Activated CD4-positive, CD25-positive, alpha-beta regulatory T cell treated with anti-CD3 and anti-CD28 coated beads, Interleukin-2, amount 50 U/mL, for 16 hours (primary cell): ENCODE data around the gene FZD10.

Experiments used
- DNase-seq: peaks from one replicate; pipeline ENCODE4 v3.0.0-alpha.2; 2020; ENCODE audit warnings: low read depth, low spot score

FZD10 gene

DNA sequence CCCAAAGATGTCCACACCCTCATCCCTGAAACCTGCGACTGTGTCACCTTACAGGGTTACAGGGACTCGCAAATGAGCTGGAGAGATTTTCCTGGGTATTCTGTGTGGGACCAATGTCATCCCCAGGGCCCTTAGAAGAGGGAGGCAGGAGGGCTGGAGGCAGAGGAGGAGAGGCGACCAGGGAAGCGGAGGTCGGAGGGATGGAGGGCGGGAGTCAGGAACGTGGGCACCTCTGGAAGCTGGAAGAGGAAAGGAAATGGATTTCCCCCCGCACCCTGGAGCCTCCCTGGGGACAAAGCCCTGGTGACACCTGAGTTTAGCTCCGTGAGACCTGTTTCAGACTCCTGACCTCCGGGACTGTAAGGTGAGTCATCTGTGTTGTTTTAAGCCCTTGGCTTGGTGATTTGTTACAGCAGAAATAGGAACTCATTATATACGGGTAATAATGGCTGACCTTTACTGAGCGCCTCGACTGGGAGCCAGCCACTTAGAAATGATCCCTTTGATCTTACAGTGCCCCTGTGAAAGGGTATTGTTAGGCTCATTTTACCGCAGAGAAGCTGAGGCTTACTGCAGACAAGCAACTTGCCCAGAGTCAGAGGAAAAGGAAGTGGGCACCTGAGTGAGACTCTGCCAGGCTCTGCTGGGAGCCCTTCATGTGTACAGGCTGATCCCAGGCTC, 29.3 kb upstream of the FZD10 start:
- no peak for DNase-seq

DNA sequence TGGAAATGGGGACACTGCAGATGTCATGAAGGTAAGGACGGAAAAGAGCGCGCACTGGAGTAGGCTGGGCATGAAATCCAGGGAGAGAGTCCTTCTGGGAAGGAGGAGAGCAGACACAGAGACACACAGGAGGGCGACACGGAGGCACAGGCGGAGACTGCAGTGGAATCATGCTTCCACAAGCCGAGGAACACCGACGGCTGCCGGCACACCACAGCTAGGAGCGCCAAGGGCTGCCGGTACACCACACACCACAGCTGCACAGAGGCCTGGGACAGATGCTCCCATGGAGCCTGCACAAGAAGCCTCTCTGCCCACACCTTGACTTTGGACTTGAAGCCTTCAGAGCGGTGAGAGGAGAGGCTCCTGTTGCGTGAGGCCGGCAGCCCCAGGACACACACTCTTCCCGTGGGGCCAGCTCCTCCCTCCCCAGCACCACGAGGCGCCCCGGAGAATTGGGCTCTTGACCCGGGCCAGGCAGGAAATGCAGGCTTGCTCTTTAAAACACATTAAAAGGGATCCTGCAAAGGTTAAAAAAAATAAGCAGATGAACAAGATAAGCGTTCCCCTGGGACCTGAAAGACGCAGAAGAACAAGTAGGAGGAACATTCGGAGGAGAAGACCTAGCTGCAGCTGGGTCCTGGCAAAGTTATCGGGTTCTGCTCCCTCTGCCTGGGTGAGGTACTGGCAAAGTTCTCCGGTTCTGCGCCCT, 28.3 kb upstream of the FZD10 start:
- no peak for DNase-seq

DNA sequence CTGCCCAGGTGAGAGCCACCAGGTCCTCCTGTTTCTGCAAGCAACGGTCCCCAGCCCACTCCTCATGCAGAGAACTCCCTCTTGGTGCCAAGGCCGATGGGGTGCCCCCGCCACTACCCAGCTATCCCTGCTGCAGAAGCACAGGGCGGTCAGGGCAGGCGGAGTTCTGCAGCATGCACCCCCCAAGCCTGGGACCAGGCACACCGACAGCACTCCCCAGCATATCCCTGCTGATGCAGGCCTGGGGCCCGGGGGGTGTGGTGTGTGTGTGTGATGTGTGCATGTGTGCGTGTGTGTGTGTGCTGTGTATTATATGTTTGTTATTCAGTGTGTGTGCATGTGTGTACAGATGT, 27.7 kb upstream of the FZD10 start:
- DNase-seq = no peak

DNA sequence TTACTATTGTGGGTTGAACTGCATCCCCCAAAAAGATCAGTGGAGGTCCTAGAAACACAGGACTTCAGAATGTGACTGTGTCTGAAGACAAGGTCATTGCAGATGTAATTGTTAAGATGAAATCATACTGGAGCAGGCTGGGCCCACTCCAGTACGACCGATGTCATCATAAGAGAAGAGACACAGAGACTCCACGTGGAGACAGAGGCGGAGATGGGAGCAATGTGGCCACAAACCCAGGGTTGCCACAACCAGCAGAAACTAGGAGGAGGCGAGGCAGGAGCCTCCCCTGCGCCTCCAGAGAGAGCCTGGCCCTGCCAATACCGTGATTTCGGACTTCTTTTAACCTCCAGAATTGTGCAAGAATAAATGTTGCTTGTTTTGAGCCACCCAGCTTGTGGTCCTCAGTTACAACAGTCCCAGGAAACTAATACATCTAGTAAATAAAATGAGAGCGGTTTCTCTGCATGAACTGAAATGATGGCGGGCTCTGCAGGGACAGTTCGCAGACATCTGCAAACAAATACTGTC, 25.7 kb upstream of the FZD10 start:
- DNase-seq = no peak

DNA sequence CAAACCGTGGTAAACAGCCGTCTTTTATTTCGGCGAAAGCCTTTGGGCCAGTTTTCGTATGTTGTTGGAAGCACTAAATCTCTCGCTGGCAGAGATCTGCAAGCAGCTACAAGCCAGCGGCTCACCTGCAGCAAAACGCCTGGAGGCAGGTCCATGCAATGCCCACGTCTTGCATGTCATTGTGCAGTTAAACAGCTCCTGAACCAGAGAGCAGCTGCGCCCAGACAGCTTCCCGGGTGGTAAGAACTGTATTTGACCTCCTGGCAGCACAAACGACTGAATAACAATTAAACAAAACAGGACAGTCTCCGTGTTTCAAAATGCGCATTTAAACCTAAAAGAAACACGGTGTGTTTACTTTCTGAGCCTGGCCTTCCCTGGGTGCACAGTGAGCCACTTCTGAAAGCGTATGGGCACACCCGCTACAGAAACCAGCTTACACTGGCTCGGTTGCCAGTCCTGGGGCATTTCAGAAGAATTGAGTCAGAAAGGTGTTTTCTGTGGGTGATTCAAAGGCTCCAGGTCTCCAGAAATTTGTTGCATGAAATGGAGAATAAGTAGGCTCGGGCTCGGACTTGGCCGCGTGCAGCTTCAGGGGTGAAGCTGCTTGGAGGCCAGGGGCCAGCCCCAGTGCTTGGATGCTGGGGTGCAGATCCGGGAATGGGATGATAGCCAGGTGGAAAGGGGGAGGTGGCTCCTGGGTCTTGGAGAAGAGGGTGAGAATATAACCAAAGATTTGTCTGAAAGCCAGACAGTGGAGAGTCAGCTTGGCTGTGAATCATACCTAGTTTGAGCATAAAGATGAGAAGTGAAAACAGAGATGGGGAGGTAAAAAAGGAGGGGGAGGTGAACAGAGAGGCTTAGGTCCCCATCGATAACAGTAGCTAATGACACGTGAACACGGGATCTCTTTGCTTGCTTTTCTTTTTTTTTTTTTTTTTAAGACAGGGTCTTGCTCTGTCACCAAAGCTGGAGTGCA, 24.9 kb upstream of the FZD10 start:
- no peak for DNase-seq

DNA sequence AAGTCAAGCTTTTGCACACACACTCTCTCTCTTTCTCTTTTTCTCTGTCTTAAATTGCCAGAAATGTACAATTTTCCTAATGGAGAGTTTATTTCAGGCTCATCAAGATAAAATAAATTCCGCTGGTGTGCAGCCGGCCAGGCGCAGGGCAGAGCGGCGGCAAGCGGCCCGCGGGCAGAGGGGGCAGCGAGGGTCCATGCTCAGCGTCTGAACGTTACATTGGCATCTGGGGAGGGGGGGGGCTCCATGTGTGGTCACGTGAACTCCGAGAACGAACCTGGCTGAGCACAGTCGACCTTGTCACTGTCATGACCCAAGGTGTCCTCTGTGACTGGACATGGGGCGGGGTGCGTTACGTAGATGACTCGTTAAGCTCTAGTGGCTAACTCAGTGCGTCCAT, 23.8 kb upstream of the FZD10 start:
- no peak for DNase-seq

DNA sequence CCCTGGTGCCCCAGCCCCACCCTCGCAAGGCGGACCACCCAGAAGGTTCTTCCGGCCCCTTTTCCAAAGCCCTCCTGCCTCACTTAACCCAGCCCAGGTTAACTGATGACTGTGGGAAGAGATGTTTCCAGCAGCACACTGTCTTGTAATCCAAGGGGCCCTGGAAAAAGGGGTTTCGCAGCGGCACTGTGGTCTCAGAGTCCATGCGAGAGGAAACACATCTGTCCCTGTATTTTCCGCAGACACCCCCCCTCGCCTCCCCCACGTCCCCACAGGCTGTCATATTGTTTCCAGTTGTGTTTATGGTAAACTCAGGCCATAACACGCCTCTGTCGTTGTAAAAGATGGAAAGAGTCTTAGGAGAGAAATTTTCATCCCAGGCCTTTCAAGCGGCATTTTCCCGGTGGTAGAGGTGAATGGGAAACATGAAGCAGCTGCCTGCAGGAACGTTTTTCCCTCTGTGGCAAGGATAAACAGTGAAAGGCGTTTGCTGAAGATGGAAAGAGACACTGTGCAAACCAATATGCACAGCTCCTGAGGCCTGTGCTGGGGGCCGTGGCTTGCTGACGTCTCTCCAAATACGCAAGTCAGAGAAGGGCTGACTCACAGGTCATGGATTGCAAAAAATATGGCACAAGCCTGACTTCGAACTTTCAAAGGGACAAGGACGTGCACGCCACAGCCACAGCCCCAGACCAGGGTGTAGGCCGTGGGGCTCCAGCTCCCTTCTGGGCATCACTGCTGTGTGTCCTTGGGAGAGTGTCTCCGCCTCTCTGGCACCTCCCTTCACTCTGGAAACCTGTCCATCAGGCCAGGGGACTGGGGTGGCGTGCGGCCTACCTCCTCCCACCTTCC, 22.5 kb upstream of the FZD10 start:
- no peak for DNase-seq

DNA sequence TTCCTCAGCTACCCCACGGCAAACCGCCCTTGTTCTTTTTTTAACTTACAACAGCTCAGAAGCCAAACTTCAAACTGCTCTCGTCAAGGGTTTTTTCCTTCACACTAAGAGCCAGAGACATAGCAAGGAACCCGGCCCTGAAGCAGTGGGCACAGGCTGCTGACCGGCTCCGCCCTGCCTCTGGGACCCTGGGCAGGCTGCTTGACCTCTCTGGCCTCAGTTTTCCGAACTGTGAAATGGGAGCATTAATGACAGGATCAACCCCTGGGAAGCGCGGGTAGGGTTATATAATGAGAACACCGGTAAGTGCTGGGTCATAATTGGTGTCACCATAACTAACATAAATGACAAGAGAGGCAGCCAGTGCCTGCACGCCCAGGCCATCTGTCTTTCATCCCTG, 21.2 kb upstream of the FZD10 start:
- DNase-seq = no peak

DNA sequence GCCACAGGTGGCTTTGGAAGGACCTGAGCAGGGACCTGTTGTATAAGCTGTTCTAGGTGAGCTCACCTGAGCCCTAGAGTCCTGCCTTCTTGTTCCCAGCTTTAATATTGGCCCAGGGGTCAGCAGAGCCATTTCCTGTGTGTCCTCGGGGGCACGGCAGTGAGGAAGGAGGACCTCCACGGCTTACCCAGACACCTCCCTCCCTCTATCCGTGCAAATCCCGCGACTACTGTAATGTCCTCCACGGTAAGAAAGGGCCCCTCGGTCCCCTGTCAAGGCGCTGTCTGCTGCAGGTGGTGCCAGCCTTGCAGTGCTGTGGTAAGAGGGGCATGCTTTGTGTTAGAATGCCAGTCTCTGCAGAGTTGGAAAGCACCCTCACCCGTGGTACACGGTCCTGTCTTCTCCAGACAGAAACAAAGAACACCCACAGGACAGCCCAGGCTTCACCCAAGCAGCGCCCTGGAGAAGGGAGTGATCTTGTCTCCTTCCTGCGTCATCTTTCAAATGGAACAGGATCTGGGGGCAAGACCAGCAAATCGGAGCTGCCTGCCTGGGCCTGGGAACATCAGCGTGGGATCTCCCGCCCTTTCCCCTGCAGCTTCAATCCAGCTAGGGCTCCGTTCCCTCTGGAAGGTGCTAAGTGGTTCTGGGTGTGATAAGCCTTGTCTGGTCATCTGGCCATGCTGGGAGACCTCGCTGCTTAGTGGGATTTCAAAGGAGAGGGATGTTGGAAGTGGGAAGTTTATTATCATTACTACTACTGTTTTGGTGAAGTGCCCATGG, 20.2 kb upstream of the FZD10 start:
- DNase-seq = no peak

DNA sequence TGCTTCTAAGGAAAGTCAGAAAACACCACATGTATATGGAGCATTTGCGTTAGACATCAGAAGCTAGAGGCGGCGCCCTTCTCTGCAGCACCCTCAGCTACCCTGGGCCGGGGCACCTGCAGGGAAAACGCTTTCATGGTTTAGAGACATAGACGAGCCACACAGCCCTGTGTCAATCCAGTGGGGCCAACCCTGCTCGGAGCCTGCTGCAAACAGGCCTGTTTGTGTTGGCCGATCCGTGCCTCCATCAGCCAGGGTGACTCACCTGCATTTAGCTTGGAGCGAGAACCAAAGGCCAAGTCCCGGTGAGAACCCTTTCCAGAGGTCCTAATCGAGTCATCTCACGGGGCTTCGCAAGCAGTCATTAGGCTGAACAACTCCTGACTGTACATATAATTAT, 19.5 kb upstream of the FZD10 start:
- no peak for DNase-seq

DNA sequence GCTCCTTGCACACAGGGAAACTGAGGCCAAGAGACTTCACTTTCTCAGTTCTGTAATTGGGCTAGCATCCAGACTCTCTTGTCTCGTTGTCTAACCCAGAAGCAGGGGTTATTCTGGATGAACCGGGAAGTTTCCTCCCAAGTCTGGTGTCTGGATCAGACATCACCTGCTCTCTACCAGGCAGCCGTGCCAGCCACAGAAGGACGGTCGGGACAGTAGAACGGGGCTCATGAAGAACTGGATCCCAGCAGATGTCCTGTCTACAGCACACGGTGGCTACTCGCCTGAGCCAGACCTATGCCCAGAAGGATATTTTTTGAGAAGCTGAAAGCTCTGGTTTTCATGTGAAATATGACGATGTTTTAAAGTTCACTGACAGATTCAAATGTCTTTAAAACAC, 19.1 kb upstream of the FZD10 start:
- DNase-seq = no peak

DNA sequence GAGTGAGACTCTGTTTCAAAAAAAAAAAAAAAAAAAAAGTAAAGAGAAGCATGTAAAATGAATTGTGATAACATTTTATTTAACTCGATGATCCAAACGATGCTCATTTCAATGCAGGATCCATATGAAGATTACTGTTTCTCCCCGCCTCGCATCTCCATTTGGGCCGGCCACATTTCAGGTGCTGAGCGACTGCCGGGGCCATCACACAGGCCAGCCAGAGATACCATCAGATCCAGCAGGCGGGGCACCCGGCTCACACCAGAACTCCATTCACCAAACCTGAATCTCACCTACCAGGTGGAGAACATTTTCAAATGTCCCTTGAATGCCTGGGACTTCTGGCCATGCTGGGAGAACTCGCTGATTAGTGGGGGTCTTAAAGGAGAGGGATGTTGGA, 18.0 kb upstream of the FZD10 start:
- DNase-seq = no peak

DNA sequence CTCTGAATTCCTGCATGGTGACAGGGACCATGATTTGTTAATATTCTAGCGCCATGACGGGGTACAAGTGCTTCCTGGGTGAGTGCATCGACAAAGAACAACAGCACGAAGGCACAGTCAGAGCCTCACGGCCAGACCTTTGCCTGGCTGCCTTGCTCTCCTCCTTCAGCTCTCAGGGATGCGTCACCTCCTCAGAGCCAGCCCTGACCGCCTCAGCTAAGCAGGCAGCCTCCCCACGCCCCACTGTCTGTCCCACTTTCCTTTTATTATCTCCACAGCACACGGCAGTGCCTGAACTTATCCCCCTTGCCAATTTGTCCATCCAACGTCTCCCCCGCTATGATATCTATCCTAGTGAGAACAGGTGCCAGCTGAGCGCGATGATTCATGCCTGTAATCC, 16.5 kb upstream of the FZD10 start:
- no peak for DNase-seq

DNA sequence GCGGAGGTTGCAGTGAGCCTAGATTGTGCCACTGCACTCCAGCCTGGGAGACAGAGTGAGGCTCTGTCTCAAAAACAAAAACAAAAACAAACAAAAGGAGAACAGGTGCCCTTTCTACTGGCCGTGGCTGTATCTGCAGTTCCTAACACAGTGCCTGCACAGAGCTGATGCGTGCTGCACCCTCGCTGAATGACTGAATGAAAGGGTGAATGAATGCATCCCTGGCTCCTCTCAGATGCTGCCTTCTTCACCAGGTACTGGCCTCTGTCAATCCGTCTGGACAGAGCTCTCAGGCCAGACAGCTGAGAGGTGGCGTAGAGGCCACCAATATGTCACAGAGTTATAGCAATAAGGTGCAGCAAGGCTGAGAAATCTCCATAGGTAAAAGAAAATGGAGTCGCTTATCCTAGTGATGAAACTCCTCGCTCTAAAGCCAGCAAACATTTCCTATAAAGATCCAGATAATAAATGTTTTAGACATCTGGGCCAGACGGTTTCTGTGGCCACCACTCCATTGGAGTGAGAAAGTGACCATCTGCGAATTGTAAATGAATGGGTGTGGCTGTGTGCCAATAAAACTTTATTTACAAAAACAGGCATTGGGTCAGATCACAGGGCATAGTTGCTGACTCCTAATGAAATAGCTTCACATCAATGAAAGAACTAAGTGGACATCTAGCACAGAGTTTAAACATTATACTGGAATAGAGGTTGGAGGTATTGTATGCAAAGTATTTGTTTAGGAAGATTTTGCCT, 15.9 kb upstream of the FZD10 start:
- DNase-seq = no peak

DNA sequence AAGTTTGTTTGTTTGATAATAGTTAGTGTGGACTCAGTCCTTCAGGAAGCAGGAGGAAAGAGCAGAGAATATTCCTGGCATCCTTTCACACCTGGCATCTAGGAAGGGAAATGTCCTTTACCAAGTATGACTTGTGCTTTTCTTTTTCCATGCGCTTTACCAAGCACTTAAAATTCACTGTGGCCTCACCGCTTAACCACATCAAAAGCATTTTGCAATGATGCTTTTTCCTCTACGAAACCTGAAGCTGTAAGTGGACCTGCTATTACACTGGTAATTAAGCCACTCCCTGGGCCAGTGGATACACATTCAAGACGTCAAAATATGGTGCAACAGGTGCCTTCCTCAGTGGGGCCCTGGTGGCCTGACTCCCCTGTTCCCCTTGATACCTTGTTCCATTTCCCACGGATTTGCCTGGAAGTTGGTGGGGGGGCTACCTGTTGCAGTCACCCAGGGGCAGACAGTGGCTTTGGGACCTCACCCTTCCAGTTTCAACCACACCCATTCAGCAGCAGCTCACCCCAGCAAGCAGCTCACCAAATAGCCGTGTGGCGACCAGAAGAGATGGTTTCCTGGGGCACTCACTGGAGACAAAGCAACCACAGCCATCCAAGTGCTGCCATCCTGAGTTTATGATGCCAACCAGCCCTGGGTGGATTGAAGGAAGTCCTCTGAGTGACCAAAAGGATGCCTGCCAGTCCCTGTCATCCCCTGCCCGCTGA, 14.2 kb upstream of the FZD10 start:
- no peak for DNase-seq

DNA sequence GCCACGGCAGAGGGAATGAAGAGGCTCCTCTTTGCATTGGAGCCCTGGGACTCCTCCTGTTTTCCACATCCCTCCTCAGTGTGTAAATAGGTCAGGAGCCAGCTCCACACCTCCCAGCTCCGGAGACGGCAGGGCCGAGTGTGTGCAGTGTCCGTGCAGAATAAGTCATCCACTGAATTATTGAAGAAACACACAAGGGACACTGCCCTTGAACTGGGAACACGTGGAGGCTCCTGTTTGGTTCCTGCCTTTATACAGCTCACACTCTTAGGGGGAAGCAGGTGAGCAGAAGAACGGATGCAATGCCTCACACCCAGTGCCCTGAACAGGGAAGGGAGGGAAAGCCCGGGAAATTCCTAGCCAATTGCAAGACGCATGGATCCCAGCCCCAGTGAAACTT, 10.4 kb upstream of the FZD10 start:
- no peak for DNase-seq

DNA sequence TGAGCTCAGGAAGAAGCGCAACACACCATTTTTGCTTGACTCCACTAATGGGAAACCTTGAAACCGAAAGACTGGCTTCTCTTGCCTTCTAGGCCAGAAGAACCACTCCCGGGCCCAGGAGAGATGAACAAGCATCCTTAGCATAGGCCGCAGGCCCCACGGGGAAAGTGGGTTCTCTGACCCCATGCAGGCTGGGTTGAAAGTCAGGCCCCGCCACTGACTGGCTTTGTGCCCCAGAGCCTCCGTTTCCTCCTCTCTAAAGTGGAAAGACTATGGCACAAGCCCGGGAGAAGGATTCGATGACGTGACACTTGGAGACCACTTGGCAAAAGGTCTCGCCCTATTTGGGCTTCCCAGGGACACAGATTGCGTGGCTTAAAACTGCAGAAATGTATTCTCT, 9.9 kb upstream of the FZD10 start:
- no peak for DNase-seq

DNA sequence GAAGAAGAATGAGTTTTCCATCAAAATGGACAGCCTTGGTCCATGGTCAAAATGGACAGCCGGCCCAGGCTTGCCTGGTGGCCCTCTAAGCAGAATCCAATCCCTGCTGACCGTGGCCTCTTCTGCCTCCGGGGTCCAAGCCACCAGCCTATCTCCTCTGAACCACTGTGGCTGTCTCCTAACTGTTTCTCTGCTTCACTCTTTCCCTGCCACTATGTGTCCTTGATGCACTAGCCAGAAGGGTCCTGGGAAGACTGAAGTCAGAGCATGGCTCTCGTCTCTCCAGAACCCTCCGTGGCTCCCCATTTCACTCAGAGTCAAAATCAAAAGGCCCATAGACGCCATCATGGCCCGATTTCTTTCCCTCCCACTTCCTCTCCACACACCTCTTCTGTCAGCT, 8.5 kb upstream of the FZD10 start:
- no peak for DNase-seq
